Calu3 (cell line): Measurements from ENCODE around the gene LEFTY1. TPM values are rescaled to one million over a fixed set of nuclear protein-coding genes. Genes with fewer than 3 reads are reported as not detected.
"Not testable (repeated sequence)": the region's sequence is repeated elsewhere in the genome, so short reads cannot be mapped to it uniquely, and the experiment has no call there.

Experiments used
- BruUV-seq: library from RNA; stranded (reverse); fragments of 400-500 nt; replicated peaks from 2 replicates; lab custom pipeline; 2021; lab: Mats Ljungman, UMichigan
- CTCF ChIA-PET: fragments of 300-600 bp; sonication (Branson Sonifier 250); formaldehyde crosslinking; loops from one replicate; lab custom pipeline; 2022; ENCODE audit warnings: antibody characterized with exemption; lab: Charles Lee
- DNase-seq: peaks from one replicate; pipeline ENCODE4 v3.0.0; 2022
- H3K27ac Mint-ChIP-seq: one replicate; pipeline ENCODE4 v1.8.0; 2022; ENCODE audit warnings: mixed read lengths; ENCODE audit not compliant: unreplicated experiment
- H3K27me3 Mint-ChIP-seq: one replicate; pipeline ENCODE4 v1.8.0; 2022; ENCODE audit warnings: mixed read lengths; ENCODE audit not compliant: unreplicated experiment
- H3K36me3 Mint-ChIP-seq: one replicate; pipeline ENCODE4 v1.8.0; 2022; ENCODE audit warnings: mild to moderate bottlenecking, moderate library complexity, mixed read lengths; ENCODE audit not compliant: insufficient read depth, unreplicated experiment
- H3K4me1 Mint-ChIP-seq: one replicate; pipeline ENCODE4 v1.8.0; 2022; ENCODE audit warnings: mild to moderate bottlenecking, low read depth, mixed read lengths; ENCODE audit not compliant: unreplicated experiment
- H3K4me3 Mint-ChIP-seq: one replicate; pipeline ENCODE4 v1.8.0; 2022; ENCODE audit warnings: mild to moderate bottlenecking, low read depth, moderate library complexity, mixed read lengths; ENCODE audit not compliant: unreplicated experiment
- H3K9me3 Mint-ChIP-seq: one replicate; pipeline ENCODE4 v1.8.0; 2022; ENCODE audit warnings: low read depth, mixed read lengths; ENCODE audit not compliant: unreplicated experiment
- CTCF ChIP-seq: fragments of 200-600 bp; IDR thresholded peaks from one replicate; pipeline ENCODE4 v1.8.0; 2022; ENCODE audit warnings: antibody characterized with exemption; ENCODE audit not compliant: unreplicated experiment
- intact Hi-C: fragments of 100-400 bp; cut with micrococcal nuclease; formaldehyde crosslinking; loops from one replicate; pipeline ENCODE4 v1.10.0; 2022; ENCODE audit not compliant: unreplicated experiment
- microRNA-seq: library from miRNA; unstranded; fragments of <30 nt; microRNA quantifications from one replicate; pipeline ENCODE4 v1.2.0, GENCODE V29; 2022
- total RNA-seq: library from RNA; stranded (reverse); gene quantifications from 2 replicates; pipeline ENCODE4 v1.2.3, GENCODE V29; 2022

LEFTY1 gene
- total RNA-seq, 1 experiment from 2014 or later, result not detected

DNA sequence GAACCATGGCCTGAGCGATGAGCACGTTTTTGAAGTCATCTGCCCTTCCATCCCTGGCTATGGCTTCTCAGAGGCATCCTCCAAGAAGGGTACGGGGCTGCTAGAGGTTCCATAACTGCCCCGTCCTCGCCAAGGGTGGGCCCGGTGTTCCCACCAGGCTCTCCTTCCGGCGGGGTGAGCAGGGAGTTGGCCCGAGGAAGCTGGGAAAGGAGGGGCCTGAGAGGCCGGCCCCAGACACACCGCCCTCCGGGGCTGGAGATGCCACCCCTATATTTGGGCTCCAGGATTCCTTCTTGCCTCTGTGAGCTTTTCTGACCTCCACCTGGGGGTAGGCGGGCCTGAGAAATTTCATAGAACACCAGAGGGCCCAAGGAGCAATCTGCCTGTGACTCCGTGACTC is 50.2 kb downstream of the LEFTY1 start:
- TF ChIP-seq CTCF, result no peak
- no peak overlapping the region for H3K4me3 Mint-ChIP-seq
- no TSS peak for BruUV-seq
- no peaks in the 10 kb centered on the region for H3K9me3 Mint-ChIP-seq
- CTCF ChIA-PET, result no interaction called here
- H3K27ac Mint-ChIP-seq, result peak overlapping the region; percentile 74
- intact Hi-C loops, result no loop called here
- no peaks in the 10 kb centered on the region for H3K27me3 Mint-ChIP-seq
- DNase-seq, result no peak
- H3K36me3 Mint-ChIP-seq, result peaks cover 69% of the 10 kb centered on the region
- H3K4me1 Mint-ChIP-seq, result no peaks in the 10 kb centered on the region

DNA sequence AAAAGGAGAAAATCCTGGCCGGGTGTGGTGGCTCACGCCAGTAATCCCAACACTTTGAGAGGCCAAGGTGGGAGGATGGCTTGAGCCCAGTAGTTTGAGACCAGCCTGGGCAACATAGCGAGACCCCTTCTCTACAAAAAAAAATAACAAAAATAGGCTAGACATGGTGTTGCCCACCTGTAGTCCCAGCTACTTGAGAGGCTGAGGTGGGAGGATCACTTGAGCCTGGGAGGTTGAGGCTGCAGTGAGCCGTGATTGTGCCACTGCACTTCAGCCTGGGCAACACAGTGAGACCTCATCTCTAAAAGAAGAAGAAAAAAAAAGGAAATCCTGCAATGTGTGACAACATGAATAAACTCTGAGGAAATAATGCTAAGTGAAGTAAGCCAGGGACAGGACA is 52.6 kb downstream of the LEFTY1 start:
- intact Hi-C loops, DNase-seq, H3K9me3 Mint-ChIP-seq, BruUV-seq, H3K4me3 Mint-ChIP-seq, CTCF ChIA-PET, H3K27ac Mint-ChIP-seq, H3K27me3 Mint-ChIP-seq, H3K4me1 Mint-ChIP-seq: not testable (repeated sequence)
- peaks cover 53% of the 10 kb centered on the region for H3K36me3 Mint-ChIP-seq

Small RNA genes lying within 50 kb of the gene (microRNA-seq; reads per million reads assigned to microRNA genes)
- 3.5 reads per million, percentile 4 among the genes with 10 or more reads in this experiment for gene MIR6741

Other genes starting within 250 kb of the LEFTY1 start
- gene ENAH, start 236.0 kb downstream of the LEFTY1 start, total RNA-seq, result 92.6 and 103 TPM in 2 replicates
- gene SRP9, start 111.3 kb downstream of the LEFTY1 start, total RNA-seq, result 264 and 312 TPM in 2 replicates
- gene EPHX1, start 79.0 kb downstream of the LEFTY1 start, total RNA-seq, result 32.5 and 46.6 TPM in 2 replicates
- gene TMEM63A, start 6.8 kb downstream of the LEFTY1 start, total RNA-seq, result 253 and 303 TPM in 2 replicates
- gene PYCR2, start 35.1 kb upstream of the LEFTY1 start, total RNA-seq, result 81.6 and 91.9 TPM in 2 replicates
- not detected in 2 replicates for gene LEFTY2, start 52.1 kb upstream of the LEFTY1 start, total RNA-seq
- gene SDE2, start 110.2 kb upstream of the LEFTY1 start, total RNA-seq, result 26.2 and 28.1 TPM in 2 replicates
- gene H3-3A, start 173.6 kb upstream of the LEFTY1 start, total RNA-seq, result 539 and 568 TPM in 2 replicates